ENCODE results near the gene SUN3. TPM values are rescaled to one million over a fixed set of nuclear protein-coding genes. Genes with fewer than 3 reads are reported as not detected.

SUN3 gene, protein sequence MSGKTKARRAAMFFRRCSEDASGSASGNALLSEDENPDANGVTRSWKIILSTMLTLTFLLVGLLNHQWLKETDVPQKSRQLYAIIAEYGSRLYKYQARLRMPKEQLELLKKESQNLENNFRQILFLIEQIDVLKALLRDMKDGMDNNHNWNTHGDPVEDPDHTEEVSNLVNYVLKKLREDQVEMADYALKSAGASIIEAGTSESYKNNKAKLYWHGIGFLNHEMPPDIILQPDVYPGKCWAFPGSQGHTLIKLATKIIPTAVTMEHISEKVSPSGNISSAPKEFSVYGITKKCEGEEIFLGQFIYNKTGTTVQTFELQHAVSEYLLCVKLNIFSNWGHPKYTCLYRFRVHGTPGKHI
- polyA plus RNA-seq (ENCODE audit: insufficient read depth in 1 of 5, insufficient read length in 5 of 5, low replicate concordance in 1 of 5) = under 1 TPM in 4 of 5 donors, not detected in 1; 0.25 to 0.53 (median 0.33) TPM
- long read RNA-seq, donor 1 = 0 reads
- long read RNA-seq, donor 2 = 0 reads
- long read RNA-seq, donor 3 = 0 reads
- long read RNA-seq, donor 4 = 0 reads
- long read RNA-seq, donor 5 = 0 reads
- long read RNA-seq, donor 6 = 0 reads
- long read RNA-seq, donor 7 = 0 reads
- long read RNA-seq, donor 8 = 0 reads

DNA sequence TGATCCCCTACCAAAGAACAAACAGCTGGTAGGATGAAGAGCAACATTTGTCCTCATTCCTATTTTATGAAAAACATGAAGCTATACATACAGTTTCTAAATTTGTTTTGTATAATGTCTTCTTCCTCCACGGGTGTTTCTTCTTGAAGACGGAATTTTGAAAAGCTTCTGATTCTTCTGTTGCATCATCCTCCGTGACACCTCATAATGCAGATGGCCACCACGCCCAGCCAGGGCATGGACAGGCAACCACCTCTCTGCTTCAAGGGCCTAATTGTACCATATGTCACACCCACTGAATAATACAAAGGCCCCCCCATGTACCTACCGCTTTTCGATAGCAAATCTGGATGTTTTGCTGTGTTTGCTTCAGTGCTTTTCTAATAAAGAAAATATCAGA lies at the start of gene SUN3:
Gene SUN3 (minus strand): TSS at position 170 of the 400 bp plus-strand sequence. CDS start 169 bp downstream, at position 1.
- no peak for DNase-seq

DNA sequence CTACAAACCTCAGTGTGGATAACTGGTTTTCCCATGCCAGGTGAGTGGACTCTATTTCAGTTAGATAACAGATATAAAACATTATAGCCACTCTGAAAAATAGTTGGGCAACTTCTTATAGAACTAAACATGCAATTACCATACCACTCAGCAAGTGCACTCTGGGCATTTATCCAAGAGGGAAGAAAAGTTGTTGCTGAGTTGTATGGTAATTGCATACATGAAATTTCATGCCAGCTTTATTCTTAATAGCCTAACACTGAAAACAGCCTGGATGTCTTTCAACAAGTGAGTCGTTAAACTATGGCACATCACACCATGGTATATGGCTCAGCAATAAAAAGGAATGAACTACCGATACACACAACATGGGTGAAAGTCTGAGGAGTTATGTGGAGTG lies 49.6 kb upstream of the SUN3 start:
- no peak for DNase-seq

DNA sequence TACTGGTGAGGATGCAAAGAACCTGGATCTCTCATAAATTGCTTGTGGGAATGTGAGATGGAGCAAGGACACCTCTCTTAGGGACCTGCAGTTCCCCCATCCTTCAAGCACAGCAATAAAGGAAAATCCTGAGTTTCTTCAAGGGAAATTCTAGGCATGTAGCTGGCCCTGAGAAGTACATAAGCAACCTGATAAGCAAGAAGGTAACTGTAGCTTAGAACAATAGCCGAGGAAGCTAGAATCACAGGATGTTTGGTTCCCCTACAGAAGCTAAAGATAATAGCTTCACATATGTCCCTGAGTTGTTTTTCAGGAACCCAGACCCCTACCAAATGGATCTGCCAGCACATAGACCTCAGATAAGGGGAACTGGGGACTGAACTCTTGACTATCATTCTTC lies 48.5 kb upstream of the SUN3 start:
- no peak for DNase-seq

DNA sequence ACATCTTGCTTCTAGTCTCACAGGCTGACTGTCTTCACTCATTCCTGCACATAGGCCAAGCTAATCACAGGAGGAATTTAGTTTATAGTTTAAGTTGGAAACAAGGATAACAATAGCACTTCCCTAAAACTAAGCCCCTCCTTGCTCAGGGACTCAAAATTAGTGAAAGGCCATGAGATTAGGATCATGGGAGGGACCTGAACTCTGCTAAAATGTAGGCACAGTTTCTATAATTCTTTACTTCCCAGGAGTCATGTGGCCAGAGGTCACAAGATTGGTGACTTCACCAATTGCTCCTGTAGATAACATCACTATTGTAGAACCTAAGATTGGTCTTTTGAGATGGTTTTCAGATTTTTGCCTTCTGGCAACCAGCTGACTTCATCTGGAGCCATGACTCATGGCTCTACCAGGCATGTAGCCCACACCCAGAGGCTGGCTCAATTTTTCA lies 45.3 kb upstream of the SUN3 start:
- DNase-seq = no peak

DNA sequence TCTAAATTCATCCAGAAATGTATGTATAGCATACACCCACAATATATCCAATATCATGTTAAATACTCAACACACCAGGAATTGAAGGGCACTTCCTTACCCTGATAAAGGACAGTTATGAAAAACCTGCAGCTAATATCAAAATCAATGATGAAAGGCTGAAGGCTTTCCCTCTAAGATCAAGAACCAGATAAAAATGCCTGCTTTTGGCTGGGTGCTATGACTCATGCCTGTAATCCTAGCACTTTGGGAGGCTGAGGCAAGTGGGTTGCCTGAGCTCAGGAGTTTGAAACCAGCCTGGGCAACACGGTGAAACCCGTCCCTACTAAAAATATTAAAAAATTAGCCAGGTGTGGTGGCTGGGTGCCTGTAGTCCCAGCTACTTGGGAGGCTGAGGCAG lies 38.6 kb upstream of the SUN3 start:
- DNase-seq = no peak

DNA sequence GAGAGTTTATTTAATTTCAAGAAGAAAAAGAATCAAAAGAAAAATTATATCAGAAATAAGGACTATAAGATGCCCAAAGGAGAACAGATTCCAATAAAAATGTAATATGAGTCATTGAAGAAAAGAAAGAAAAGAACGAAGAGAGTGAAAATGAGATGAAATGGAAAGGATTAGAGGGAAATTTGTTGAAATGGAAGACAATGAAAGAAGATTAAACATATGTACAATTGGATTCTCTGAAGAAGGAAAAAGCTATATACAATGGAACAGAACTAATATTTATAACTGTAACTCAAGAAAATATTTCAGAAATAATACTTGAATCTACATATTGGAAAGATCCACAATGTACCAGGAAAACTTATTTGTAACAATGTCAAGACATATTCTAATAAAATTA lies 35.1 kb upstream of the SUN3 start:
- no peak for DNase-seq

DNA sequence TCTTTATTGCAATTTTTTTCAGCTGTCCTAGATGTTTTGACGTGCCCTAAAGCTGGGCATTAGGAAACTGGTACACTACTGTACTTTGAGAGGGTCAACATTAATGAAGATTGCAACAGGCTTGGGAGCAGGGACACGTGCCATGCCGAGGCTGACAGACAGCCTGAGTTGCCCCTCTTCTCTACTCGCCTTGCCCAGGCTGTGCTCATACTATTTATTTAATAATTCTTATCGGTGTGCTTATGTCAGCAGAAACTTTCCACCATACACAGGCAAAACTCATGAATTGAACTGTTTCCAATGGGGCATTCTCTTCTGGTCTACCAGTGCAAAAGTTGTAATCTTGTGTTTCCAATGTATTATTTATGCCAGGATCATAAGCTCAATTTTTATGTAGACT lies 30.8 kb upstream of the SUN3 start:
- no peak for DNase-seq

DNA sequence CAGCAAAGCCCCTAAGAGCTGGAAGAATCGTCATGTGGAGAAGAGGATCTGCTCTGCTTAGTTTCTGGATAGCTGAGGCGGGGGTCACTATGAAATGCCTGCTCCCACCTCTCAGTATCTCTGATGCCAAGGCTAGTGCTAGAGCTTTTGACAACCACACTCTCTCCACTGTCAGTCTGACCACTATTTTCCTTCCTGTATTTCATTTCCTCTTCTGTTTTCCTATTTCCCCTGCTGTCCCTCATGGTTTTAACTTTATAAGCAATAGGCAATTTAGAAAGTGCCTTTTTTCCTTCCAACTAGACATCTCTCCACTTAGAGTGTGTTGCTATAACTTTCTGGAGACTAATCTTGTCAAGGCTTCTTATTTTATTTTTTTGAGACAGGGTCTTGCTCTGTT lies 30.1 kb upstream of the SUN3 start:
- no peak for DNase-seq

DNA sequence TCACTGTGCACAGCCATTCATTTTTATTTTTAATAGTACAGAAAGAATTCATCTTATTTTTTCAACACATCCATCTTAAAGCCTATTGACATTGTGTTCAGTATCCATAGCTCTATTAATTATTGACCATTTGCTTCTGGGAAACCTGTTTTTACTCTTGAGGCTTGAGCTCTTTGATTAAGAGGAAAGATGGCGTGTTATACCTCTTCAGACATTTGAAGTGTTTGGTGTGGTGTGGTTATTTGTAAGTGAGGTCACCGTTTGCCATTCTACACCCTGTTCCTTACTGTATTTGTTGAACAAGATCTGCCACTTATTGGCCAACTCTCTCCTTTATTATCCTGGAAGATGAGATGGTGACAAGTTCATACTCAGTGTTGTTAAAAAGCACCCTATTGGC lies 24.8 kb upstream of the SUN3 start:
- DNase-seq = peak; percentile 40 to 41

DNA sequence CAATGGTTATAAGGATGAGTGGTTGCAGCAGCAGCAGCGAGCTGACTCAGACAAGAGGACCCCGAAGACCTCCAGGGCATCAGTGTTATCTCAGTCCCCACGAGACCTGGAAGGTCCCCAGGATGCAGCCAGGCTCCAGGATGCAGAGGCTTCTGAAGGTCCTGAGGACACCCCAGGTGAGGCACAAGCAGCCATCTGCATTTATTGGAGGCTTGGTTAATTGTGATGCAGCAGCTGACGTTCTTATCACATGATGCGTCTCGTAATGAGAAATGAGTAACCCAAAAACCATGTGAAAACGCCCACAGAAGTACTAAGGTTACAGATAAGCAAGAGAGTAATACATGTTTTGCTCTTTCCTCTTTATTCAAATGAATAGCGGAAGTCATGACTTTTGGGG lies 23.8 kb upstream of the SUN3 start:
- DNase-seq = no peak

DNA sequence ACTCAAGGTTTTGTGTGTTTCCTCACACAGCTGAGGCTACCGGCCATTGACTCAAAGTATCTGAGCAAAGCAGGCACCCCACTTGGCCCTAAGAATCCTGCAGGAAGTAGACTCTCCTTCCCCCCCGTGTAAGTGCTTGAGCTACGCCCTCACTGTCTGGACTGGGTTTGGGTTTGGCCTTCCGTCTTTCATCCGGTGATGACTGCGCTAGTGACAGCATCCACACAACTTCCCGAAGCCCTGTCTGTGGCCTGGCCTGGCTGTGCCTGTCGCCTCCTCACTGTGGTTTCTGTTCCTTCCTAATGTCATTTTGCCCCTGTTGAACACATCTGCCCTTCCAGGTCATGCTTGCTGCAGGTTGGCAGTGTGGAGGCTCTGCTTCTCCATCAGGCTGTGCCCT lies 20.9 kb upstream of the SUN3 start:
- no peak for DNase-seq

DNA sequence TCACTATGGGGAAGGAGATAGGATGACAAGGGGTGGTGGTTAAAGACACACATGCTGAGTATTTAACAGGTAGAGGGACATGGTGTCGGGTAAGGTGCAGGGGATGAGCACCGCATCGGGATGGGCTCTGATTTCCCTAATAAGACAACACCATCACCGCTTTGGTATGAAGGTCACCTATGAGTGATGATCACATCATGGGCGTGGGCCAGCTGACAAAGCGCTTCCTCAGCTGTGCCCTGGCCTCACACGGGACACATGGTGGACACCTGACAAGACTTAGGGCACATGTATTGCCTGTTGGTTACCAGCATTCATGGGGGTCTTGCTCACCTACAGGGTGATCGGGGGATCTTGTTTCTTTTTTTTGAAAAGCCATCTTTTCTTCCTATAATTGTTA lies 19.2 kb upstream of the SUN3 start:
- DNase-seq = no peak

DNA sequence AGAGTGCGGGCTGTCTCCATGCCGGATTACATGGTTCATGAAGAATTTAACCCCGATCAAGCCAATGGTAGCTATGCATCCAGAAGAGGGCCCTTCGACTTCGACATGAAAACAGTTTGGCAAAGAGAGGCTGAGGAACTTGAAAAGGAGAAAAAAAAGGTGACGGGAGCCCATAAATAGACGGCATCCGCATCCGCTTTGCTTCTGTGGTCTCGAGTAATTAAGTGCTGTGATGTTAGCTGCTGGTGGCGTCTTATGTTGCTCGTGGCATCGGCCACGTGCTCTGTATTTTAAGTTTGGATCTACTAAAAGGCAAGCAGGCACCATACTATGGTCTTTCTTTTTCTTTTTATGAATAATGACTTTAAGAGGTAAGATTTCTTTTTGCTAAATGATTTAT lies 17.6 kb upstream of the SUN3 start:
- no peak for DNase-seq

DNA sequence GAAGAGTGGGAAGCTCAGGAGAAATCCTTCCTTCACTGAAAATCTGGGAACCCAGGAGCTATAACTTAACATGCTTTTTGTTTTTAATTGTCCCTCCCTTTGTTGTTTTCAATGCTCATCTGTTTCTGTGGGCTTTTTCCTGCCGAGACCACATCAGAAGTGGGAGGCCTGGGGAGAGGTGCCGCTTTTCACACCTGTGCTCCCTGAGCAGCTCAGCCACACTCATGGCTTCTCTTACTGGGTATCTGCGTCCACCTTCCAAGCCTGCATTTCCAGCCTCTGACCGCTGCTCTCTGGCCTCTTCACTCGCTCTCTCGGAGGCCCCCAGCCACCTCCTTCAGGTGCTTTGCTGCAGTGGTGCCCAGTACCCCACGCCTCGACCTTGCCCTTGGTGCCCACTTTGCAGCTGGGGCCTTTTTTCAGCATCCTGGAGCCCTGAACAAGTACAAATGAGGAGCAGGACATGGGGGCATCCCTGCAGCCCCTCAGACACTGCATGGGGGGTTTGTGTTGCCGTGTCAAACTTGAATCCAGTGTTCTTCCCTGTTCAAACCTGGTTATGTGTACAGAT lies 16.4 kb upstream of the SUN3 start:
- DNase-seq = no peak

DNA sequence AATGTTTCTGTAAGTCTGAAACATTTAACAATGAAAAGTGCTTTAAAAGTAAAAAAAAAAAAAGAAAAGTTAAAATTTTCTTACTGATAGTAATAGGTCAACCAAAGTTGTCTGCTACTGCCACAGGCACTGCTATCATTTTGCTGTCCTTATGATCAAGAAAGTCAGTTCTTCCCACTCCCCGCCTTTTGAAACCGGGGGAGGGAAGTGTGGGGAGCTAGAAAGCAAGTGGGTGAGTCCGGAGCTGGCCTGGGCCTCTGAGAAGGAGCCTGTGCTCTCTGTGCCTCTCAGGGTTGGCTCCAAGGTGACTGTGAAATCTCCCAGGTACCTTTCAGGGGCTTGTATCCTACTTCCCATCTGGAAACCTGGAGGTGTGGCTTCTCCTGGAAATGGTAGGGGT lies 13.7 kb upstream of the SUN3 start:
- DNase-seq = no peak

DNA sequence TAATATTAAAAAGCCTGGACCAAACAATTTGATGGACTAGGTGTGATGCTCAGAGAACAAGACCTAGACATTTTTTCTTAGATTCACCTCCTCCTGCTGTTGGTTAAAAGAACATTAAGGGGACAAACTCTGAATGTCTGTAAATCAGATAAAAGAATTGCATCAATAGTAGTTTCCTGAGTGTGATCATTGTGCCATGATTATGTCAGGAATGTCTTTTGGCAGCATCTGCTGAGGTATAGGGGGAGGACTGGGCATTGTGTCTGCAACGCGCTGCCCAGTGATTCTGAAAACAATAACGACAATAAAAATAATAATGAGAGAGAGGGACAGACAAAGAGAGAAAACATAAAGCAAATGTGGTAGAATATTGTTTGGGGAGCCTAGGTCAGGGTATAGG lies 13.3 kb upstream of the SUN3 start:
- DNase-seq = no peak

DNA sequence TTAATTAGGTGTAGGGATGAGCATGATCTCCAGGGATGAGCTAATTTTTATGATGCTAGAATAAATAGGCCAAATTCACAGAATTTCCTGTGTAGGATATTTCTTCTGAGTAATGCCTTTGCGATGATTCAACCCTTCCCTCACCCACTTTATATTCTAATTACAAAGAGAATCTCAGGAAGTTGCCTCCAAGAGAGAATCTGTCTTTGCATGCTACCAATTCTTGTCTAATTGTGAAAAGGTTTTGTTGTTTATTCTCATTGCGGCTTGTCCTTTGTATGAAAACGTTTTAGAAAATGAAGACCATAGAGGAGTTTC lies 12.7 kb upstream of the SUN3 start:
- no peak for DNase-seq

DNA sequence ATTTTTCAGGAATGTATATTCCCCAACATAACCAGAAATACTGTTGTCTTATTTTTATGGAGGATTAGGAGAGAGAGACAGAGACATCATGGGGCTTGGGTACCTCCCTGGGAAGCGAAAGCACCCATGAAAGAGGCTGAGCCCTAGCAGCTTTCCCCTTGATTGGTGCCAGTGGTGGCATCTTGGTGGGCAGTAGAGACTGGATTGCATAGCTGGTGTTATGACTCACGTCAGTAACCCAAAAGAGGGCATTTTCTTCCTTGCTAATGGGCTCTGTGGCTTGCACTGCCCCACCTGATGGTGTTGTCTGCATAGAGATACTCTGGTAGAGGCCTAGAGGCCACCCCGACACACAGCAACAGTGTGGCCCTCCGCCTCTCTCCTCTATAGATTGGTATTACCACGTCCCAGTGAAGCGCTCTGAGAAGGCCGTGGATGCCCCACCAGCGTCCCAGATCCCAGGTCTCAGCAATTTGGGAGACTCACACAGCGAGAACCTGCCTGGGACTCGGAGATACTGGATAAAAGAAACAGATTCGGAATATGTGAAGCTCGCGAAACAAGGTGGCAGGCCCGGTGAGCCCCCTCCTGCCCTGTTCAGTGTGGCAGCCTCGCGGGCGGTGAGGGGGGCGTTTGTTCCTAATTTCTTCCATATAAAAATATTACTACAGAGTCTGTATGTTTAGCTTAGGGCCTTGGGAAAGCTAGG lies 12.2 kb upstream of the SUN3 start:
- no peak for DNase-seq

DNA sequence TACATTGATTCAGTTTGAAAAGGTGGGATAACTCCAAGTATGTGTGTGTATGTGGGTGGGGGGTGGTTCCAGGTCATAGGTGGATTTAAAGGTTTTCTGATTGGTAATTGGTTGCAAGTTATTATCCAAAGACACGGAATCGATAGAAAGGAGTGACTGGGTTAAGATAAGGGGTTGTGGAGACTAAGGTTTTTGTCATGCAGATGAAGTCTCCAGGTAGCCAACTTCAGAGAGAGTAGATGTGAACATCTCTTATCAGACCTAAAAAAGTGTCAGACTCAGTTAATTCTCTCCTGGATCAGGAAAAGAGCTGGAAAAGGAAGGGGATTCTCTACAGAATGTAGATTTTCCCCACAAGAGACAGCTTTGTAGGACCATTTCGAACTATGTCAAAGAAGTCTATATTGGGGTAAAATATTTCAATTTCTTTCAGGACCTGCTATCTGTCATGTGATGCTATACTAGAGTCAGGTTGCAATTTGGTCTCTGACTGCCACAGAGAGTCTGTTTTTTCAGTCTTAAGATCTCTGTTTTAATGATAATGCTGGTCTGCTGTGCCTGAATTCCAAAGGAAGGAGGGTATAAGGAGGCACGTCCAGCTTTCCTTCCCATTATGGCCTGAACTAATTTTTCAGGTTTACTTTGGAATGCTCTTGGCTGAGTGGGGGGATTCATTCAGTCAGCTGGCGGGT lies 10.1 kb upstream of the SUN3 start:
- no peak for DNase-seq

DNA sequence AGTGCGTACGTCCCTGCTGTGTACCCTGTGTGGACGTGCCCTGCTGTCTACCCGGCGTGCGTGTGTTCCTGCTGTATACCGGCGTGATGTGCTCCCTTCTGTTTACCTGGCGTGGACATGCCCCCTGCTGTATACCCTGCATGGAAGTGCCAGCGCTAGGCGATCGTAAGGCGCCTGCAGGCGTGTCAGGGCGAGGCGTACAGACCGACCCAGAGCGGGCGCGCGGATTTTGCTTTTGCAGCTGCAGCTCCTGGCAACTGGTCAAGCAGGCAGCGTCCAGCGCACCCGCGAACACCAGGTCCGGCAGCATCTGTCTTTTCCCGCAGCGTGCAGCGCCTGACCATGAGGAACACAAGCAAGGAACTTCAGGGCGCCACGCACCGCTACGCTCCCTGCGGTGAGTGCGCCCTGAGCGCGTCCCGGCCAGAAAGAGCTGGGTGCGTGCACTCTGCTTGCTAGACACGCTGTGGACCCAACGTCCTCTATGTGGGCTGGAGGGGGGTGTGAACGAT lies 7.1 kb upstream of the SUN3 start:
- DNase-seq = peak in 1 of 2 donors; percentile 39

DNA sequence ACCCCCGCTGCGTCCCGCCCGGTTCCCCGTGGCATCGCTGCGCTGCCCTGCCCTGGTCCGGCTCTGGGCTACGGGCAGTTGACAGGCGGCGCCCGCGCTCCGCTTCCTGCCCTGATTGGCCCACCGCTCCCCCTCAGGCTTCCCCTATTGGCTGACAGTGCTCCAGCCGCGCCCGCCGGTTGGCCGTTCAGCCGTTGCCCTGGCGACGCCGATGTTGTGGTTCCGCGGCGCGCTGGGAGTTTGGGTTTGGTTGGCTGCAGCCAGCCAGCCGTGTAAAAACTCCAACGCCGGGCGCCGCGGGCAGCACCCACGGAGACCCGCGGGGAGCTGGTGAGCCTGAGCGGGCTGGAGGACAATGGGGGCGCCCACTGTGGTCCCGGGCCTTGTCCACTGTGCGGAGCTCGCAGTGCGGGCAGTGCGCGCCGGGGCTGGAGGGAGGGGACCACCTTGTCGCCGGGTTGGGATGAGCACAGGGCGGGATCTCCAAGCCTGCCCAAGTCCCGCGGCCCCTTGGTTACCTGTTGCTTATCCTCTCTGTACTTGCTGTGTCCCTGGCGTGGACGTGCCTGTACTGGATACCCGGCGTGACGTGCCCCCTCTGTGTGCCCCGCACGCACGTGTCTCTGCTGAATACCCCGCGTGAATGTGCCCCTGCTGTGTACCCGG lies 6.5 kb upstream of the SUN3 start, which contains the start of gene C7orf57:
Gene C7orf57 (plus strand): TSS at position 243 of the 666 bp plus-strand sequence. CDS start 766 bp downstream, outside the sequence.
- DNase-seq = peak; percentile 79 to 85
